ENCODE data around the gene ZG16. TPM values are rescaled to one million over a fixed set of nuclear protein-coding genes. Genes with fewer than 3 reads are reported as not detected.

Gene ZG16
- total and polyA plus RNA-seq, 9 of the 15 experiments (the other 6 are each of a cell fraction or from before 2014, with no cell fraction given), result 0.04 TPM; not detected in 8

- TF ChIP-seq CUX1 (CRISPR knock-in tag; IDR thresholded peaks at IDR 0.05) (peak; percentile 87), TEAD2 (tag; IDR thresholded peaks at IDR 0.05) (peak; percentile 82; the same call in 1 of the 2 replicates), ZNF239 (CRISPR knock-in tag; IDR thresholded peaks at IDR 0.05) (peak; percentile 87), PTTG1 (tag; IDR thresholded peaks at IDR 0.05; ENCODE audit: low read depth) (peak; percentile 98), MEIS2 (IDR thresholded peaks at IDR 0.05; ENCODE audit: partially characterized antibody) (peak; percentile 41), ZNF584 (CRISPR knock-in tag; IDR thresholded peaks at IDR 0.05; ENCODE audit: low read depth) (peak; percentile 81), HSF4 (CRISPR knock-in tag; IDR thresholded peaks at IDR 0.05; ENCODE audit: borderline replicate concordance) (peak; percentile 60; the same call in 1 of the 2 replicates), NFE2L1 (tag; IDR thresholded peaks at IDR 0.05; ENCODE audit: borderline replicate concordance, low read depth) (peak; percentile 73), MECOM (CRISPR knock-in tag; IDR thresholded peaks at IDR 0.05) (peak; percentile 81), SMARCA4 (IDR thresholded peaks at IDR 0.05) (peak; percentile 43; the same call in 1 of the 2 replicates), KLF13 (tag; IDR thresholded peaks at IDR 0.05; ENCODE audit: borderline replicate concordance, low read depth) (0 out of 2 replicates have a peak, but pooled peaks have one; percentile 46), NFIX (CRISPR knock-in tag; IDR thresholded peaks at IDR 0.05; ENCODE audit: low read depth) (0 out of 2 replicates have a peak, but pooled peaks have one; percentile 21), TAL1 (IDR thresholded peaks at IDR 0.05) (peak; percentile 17; the same call in 1 of the 2 replicates), HES1 (IDR thresholded peaks at IDR 0.05; ENCODE audit: low read depth) (0 out of 2 replicates have a peak, but pooled peaks have one; percentile 45), ZNF639 (CRISPR knock-in tag; conservative IDR thresholded peaks at IDR 0.05 in 1 of 2, IDR thresholded peaks at IDR 0.05 in 1 of 2) (peak in 1 of 2 experiments; percentile 96; a peak in 2 of 4 replicates)
Observed at GRCh38 chr16:29783094-29783953, 5.3 kb downstream of the ZG16 start (continued).
